HG03439 (cell line): Measurements from ENCODE around the gene FURIN.
"Not testable (repeated sequence)": the region's sequence is repeated elsewhere in the genome, so short reads cannot be mapped to it uniquely, and the experiment has no call there.

ENCODE experiments used
- ATAC-seq: cut with Tn5 transposase; IDR thresholded peaks from one replicate; pipeline ENCODE4 v1.9.1; 2021; ENCODE audit warnings: mild to moderate bottlenecking, moderate library complexity; ENCODE audit not compliant: unreplicated experiment

FURIN gene

DNA sequence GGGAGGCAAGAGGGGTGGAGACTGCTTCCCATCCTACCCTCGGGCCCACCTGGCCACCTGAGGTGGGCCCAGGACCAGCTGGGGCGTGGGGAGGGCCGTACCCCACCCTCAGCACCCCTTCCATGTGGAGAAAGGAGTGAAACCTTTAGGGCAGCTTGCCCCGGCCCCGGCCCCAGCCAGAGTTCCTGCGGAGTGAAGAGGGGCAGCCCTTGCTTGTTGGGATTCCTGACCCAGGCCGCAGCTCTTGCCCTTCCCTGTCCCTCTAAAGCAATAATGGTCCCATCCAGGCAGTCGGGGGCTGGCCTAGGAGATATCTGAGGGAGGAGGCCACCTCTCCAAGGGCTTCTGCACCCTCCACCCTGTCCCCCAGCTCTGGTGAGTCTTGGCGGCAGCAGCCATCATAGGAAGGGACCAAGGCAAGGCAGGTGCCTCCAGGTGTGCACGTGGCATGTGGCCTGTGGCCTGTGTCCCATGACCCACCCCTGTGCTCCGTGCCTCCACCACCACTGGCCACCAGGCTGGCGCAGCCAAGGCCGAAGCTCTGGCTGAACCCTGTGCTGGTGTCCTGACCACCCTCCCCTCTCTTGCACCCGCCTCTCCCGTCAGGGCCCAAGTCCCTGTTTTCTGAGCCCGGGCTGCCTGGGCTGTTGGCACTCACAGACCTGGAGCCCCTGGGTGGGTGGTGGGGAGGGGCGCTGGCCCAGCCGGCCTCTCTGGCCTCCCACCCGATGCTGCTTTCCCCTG is 13.8 kb downstream of the FURIN start:
- ATAC-seq: no peak

GRCh38 chr15:90882781-90883525 is 14.6 kb downstream of the FURIN start:
- no peak for ATAC-seq

DNA sequence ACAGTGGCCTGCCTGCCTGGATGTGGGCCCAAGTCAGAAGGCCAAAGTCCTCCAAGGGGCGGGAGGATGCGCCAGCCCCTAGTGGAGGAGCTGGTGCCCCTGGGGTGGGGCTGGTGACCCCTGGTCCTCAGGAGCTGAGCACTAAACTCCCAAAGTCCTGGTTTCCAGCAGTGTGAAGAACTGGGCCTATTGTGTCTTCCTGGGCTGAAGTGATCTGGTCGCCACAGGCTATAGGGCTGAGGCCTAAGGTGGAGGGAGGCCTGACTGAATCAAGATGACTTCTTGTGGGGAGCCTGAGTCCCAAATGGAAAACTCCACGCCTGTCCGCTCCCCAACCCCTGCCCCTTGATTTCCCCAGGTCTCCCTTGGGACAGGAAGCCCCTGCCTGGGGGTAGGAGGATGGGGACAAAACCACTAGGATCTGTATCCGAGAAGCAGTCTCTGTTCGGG is 15.2 kb downstream of the FURIN start:
- no peak for ATAC-seq

DNA sequence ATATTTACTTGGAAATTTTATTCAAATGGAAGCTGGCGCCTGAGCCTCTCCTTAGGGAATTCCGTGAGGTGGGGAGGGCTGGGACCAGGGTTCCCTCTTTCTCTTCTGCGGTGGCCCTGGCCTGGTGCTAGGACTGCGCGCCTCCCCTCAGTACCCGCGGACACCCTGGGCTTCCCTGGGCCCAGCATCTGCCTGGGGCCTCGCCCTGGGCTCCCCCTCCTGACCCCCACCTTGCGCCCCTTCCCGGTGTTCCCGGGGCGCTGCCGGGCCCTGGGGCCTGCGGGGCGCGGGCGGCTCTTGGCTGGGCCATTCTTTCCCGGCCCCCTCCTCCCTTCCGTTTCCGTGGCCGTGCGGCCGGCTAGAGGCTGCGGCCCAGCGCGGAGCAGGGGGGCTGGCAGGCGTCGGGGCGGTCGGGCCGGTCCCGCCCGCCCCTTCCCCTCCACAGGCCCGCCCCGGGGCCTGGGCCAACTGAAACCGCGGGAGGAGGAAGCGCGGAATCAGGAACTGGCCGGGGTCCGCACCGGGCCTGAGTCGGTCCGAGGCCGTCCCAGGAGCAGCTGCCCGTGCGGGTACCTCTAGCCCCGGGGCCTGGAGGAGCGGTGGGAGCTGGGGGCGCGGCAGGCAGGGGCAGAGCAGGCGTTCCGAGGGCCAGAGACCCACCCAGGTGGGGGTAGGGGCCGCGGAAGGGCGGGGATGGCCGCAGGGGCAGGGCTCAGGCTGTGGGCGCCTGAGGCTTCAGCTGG is 15.8 kb downstream of the FURIN start, which contains the start of gene FES:
TSS of gene FES (plus strand) at position 529 of the 743 bp plus-strand sequence. CDS start 542 bp downstream, outside the sequence.
- no peak for ATAC-seq

DNA sequence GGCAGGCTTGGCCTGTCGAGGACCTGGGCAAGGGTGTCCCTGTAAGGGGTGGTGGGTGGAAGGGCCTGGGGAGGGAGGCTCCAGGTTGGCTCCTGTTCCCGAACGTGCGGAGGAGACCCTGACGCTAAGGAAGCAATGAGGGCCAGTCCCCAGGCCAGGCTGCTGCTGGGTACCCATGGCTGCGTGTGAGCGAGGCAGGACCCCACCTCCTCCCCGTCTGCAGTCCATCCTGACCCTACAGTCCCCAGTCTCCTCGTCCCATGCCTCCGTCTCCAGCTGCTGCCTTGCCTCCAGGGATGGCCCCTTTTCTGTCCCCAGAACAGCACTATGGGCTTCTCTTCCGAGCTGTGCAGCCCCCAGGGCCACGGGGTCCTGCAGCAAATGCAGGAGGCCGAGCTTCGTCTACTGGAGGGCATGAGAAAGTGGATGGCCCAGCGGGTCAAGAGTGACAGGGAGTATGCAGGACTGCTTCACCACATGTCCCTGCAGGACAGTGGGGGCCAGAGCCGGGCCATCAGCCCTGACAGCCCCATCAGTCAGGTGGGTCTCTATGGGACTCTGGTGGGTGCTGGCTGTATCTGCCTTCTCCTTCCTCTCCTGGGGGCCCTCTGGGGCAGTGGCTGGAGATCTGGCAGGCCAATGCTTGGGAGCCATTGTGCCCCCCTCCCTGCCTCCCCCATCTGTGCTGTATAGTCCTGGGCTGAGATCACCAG is 16.5 kb downstream of the FURIN start:
- ATAC-seq: no peak

DNA sequence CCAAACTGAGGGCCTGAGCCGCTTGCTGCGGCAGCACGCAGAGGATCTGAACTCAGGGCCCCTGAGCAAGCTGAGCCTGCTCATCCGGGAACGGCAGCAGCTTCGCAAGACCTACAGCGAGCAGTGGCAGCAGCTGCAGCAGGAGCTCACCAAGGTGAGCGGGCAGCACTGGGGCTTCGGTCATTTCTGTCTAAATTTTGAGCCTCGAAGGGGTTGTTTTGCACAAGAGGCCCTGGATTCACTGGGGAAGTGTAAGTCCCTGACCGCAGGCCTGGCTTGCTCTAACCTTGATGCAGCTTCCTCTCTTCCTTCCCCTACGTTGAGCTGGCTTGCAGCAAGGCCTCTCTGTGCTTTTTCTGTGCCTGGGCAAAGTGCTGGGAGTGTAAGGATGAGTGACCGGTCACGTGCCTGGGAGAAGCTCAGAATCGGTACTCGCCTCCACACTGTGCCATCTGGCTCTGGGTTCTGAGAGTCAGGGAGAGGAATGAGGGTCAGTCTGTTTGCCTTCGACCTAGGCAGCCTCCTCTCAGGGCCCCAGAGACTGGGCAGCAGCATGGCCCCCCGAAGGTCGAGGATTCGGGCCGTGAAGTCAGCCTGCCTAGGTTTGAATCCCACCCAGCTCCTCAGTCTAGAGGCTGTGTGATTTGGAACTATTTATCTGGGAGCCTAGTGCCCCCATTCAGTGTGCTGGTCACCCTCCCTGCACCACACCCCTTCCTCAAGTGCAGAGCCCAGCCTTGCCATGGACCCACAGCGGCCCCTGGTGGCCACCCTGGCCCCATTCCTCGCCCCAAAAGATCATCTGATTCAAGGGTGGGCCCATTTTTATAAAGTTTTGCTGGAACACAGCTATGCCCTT is 17.3 kb downstream of the FURIN start:
- ATAC-seq: no peak

GRCh38 chr15:90886291-90886614 is 17.9 kb downstream of the FURIN start:
- no peak for ATAC-seq

GRCh38 chr15:90887037-90887481 is 18.7 kb downstream of the FURIN start:
- ATAC-seq: no peak

DNA sequence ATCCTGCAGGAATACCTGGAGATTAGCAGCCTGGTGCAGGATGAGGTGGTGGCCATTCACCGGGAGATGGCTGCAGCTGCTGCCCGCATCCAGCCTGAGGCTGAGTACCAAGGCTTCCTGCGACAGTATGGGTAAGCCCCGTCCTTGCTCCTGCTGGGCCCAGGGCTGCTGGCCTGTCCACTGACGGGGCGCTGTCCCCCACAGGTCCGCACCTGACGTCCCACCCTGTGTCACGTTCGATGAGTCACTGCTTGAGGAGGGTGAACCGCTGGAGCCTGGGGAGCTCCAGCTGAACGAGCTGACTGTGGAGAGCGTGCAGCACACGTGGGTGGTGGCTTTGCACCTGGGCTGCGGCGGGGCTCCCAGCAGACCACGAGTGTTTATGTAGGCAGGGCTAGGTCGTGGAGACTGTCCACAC is 20.9 kb downstream of the FURIN start:
- no peak for ATAC-seq

DNA sequence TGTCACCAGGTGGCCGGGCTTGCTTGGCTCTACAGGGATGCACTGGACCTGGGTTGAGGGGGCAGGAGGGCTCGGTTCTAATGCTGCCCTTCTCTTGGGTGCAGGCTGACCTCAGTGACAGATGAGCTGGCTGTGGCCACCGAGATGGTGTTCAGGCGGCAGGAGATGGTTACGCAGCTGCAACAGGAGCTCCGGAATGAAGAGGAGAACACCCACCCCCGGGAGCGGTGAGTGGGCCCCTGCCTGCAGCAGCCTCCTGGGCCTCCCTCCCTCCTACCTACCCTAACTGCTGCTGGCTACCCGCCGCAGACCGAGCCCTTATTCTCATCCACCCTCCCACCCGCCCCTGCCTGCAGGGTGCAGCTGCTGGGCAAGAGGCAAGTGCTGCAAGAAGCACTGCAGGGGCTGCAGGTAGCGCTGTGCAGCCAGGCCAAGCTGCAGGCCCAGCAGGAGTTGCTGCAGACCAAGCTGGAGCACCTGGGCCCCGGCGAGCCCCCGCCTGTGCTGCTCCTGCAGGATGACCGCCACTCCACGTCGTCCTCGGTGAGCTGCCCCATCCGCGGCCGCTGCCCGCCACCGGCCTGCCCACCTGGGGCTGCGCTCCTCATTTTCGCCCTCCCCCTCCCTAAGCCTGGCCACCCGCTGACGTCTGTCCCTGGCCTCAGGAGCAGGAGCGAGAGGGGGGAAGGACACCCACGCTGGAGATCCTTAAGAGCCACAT is 21.5 kb downstream of the FURIN start:
- ATAC-seq: no peak

GRCh38 chr15:90890839-90891238 is 22.5 kb downstream of the FURIN start:
- no peak for ATAC-seq

GRCh38 chr15:90891346-90891949 is 23.1 kb downstream of the FURIN start:
- no peak for ATAC-seq

DNA sequence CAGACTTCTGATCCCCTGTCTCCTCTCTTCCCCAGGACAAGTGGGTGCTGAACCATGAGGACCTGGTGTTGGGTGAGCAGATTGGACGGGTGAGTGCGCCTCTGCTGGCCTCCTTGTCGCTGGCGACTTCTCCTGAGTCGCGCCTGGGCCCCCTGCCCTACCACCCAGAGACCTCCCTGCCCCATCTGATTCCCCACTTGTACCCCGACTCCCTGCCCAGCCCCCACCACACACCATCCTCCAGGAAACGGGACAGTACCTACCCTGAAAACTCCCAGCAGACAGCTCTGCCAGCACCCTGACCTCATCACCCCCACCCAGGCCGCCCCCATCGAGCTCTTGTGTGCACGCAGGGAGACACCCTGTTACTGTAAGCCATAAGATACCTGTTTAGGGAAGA is 23.6 kb downstream of the FURIN start:
- ATAC-seq: no peak

DNA sequence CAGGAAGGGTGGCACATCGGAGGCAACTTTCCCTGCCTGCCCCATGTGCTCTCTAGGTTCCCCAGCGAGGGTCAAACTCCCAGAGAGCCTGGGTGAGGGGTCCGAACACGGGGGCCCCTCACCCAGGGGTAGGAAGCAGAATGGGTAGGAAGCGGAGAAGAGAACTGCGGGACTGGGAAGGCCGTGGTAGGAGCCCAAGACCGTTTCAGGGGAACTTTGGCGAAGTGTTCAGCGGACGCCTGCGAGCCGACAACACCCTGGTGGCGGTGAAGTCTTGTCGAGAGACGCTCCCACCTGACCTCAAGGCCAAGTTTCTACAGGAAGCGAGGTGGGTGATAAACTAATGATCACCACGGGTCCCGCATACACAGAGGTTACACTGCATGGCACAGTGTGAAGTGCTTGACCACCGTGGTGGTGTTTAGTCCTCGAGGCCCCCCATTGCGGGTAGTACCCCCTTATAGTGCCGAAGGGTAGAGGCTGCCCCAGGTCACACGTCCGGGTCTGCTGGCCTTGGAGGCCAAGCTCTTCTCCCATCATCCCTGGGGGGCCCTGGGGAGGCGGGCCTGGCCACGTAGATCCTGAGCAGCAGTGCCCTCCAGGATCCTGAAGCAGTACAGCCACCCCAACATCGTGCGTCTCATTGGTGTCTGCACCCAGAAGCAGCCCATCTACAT is 24.2 kb downstream of the FURIN start:
- ATAC-seq: no peak

GRCh38 chr15:90893175-90894090 is 25.0 kb downstream of the FURIN start:
- no peak for ATAC-seq

GRCh38 chr15:90895571-90896117 is 27.3 kb downstream of the FURIN start:
- ATAC-seq: no peak

- ATAC-seq: not testable (repeated sequence)
These were observed 28.8 kb downstream of the FURIN start for GRCh38 chr15:90897131-90897655.
